ENCODE data around the gene SLC4A2. TPM values are rescaled to one million over a fixed set of nuclear protein-coding genes. Genes with fewer than 3 reads are reported as not detected.

The SLC4A2 gene
- total and polyA plus RNA-seq, 2 of the 8 experiments (the other 6 are each of a cell fraction or from before 2014, with no cell fraction given), result 72.6 to 147 TPM

GRCh38 chr7:151062399-151063211 lies 3.2 kb downstream of the SLC4A2 start (continued):
- TF ChIP-seq USF2 (IDR thresholded peaks at IDR 0.05; ENCODE audit: low read length) (peak; percentile 99), CHD1 (IDR thresholded peaks at IDR 0.05; ENCODE audit: low read depth, low read length) (no peak), ATF3 (IDR thresholded peaks at IDR 0.05; ENCODE audit: insufficient read depth, low read depth, low read length) (peak; percentile 97), POLR2A (IDR thresholded peaks at IDR 0.05; ENCODE audit: control extremely low read depth in 1 of 2, low read depth in 2 of 2, low read length in 2 of 2) (peak in 1 of 2 experiments; percentile 62; a peak in 2 of 3 replicates), FOSL1 (IDR thresholded peaks at IDR 0.05; ENCODE audit: insufficient read depth, low read depth, low read length) (no peak), SP2 (IDR thresholded peaks at IDR 0.05; ENCODE audit: low read length) (no peak), GABPA (IDR thresholded peaks at IDR 0.05; ENCODE audit: borderline replicate concordance, insufficient read depth, low read length) (no peak), KDM4A (IDR thresholded peaks at IDR 0.05; ENCODE audit: low read depth, low read length, severe bottlenecking) (peak; percentile 90), RNF2 (IDR thresholded peaks at IDR 0.05; ENCODE audit: borderline replicate concordance, low read depth, low read length, missing control alignments, poor library complexity, severe bottlenecking) (no peak), CBX5 (IDR thresholded peaks at IDR 0.05; ENCODE audit: low read depth, low read length) (no peak), SAP30 (IDR thresholded peaks at IDR 0.05; ENCODE audit: insufficient read depth, insufficient replicate concordance, low read length) (peak; percentile 68), ZNF274 (IDR thresholded peaks at IDR 0.05; ENCODE audit: borderline replicate concordance, extremely low read depth, low read length) (no peak), HDAC2 (IDR thresholded peaks at IDR 0.05; ENCODE audit: borderline replicate concordance in 1 of 2, low read depth in 2 of 2, low read length in 2 of 2) (0 out of 4 replicates have a peak, but pooled peaks of 1 of the 2 experiments have one; percentile 28), SRF (IDR thresholded peaks at IDR 0.05; ENCODE audit: low read depth, low read length) (no peak), TCF12 (IDR thresholded peaks at IDR 0.05; ENCODE audit: low read depth, low read length) (peak; percentile 61; the same call in 1 of the 2 replicates), E2F6 (IDR thresholded peaks at IDR 0.05) (peak; percentile 89), ATF2 (IDR thresholded peaks at IDR 0.05; ENCODE audit: low read length) (no peak), SP1 (IDR thresholded peaks at IDR 0.05; ENCODE audit: low read depth, low read length) (peak; percentile 78)

Measured in H1 (cell line).